CD14-positive monocyte (primary cell): ENCODE results near the gene NAA10. TPM values are rescaled to one million over a fixed set of nuclear protein-coding genes. Genes with fewer than 3 reads are reported as not detected.

Source experiments
- DNase-seq, 3 donors: peaks; one replicate each; pipeline ENCODE4 v3.0.0-alpha.2; 2011 to 2022
- H2AFZ ChIP-seq: 2 replicates; pipeline ENCODE4 v1.6.0; 2012; ENCODE audit warnings: mild to moderate bottlenecking, low read depth, low read length, inconsistent platforms; ENCODE audit not compliant: insufficient read depth, poor library complexity, severe bottlenecking
- H3K27ac ChIP-seq, 2 donors: 1 replicate in 1 of 2; 2 replicates in 1 of 2; pipeline ENCODE4 v1.5.1; 2012 to 2013; ENCODE audit warnings: low read length in 2 of 2, control low read depth in 1 of 2, inconsistent platforms in 1 of 2, low read depth in 1 of 2, mild to moderate bottlenecking in 1 of 2
- H3K27me3 ChIP-seq, 2 donors: one replicate each; pipeline versions ENCODE4 v1.6.0 to v1.6.1; 2011 to 2013; ENCODE audit warnings: low read length in 2 of 2; ENCODE audit not compliant: control insufficient read depth in 2 of 2, insufficient read depth in 2 of 2
- H3K36me3 ChIP-seq, 2 donors: replicated peaks in 1 of 2; 1 replicate in 1 of 2; 2 replicates in 1 of 2; pipeline versions ENCODE4 v1.5.1 to v1.6.1; 2012 to 2013; ENCODE audit warnings: low read length in 2 of 2, control low read depth in 1 of 2, inconsistent platforms in 1 of 2, mild to moderate bottlenecking in 1 of 2; ENCODE audit not compliant: insufficient read depth in 2 of 2, control insufficient read depth in 1 of 2
- H3K4me1 ChIP-seq, 2 donors: 1 replicate in 1 of 2; 2 replicates in 1 of 2; pipeline versions ENCODE4 v1.5.1 to v1.6.1; 2012 to 2013; ENCODE audit warnings: low read length in 2 of 2, control low read depth in 1 of 2, inconsistent platforms in 1 of 2, mild to moderate bottlenecking in 1 of 2, moderate library complexity in 1 of 2; ENCODE audit not compliant: insufficient read depth in 2 of 2, control insufficient read depth in 1 of 2
- H3K4me2 ChIP-seq: replicated peaks from 2 replicates; pipeline ENCODE3; 2012; ENCODE audit warnings: low read length, moderate library complexity, mild to moderate bottlenecking; ENCODE audit not compliant: poor library complexity, severe bottlenecking; ENCODE audit errors: extremely low read depth
- H3K4me3 ChIP-seq, 3 experiments: fragments of 200-600 bp in 1 of 3; sonication (generic) in 1 of 3; replicated peaks in 1 of 3; 1 replicate in 2 of 3; 2 replicates in 1 of 3; pipeline ENCODE4 v1.5.1; 2011 to 2013; ENCODE audit warnings: low read length in 3 of 3, mild to moderate bottlenecking in 3 of 3, control low read depth in 2 of 3, low read depth in 2 of 3, inconsistent platforms in 1 of 3, moderate library complexity in 1 of 3
- H3K79me2 ChIP-seq: 2 replicates; pipeline ENCODE4 v1.6.0; 2012; ENCODE audit warnings: mild to moderate bottlenecking, control low read depth, inconsistent platforms, low read length, moderate library complexity; ENCODE audit not compliant: insufficient read depth
- H3K9ac ChIP-seq: 2 replicates; pipeline ENCODE4 v1.6.0; 2017; ENCODE audit warnings: low read length, mild to moderate bottlenecking; ENCODE audit not compliant: insufficient read depth, poor library complexity, severe bottlenecking
- H3K9me3 ChIP-seq, 2 donors: replicated peaks in 1 of 2; 1 replicate in 1 of 2; 2 replicates in 1 of 2; pipeline versions ENCODE4 v1.5.1 to v1.6.1; 2012 to 2013; ENCODE audit warnings: low read length in 2 of 2, control low read depth in 1 of 2; ENCODE audit not compliant: control insufficient read depth in 1 of 2, insufficient read depth in 1 of 2
- H4K20me1 ChIP-seq: 2 replicates; pipeline ENCODE4 v1.6.0; 2012; ENCODE audit warnings: mild to moderate bottlenecking, low read length, control low read depth, moderate library complexity; ENCODE audit not compliant: insufficient read depth
- H3K27ac Mint-ChIP-seq, 7 donors: one replicate each; pipeline ENCODE4 v1.8.0; 2020; ENCODE audit warnings: mild to moderate bottlenecking in 7 of 7, mixed read lengths in 7 of 7, moderate library complexity in 6 of 7, inconsistent platforms in 2 of 7
- H3K27me3 Mint-ChIP-seq, 3 donors: one replicate each; pipeline ENCODE4 v1.8.0; 2021 to 2022; ENCODE audit warnings: low read depth in 3 of 3, mild to moderate bottlenecking in 3 of 3, mixed read lengths in 3 of 3, moderate library complexity in 3 of 3, inconsistent platforms in 1 of 3
- H3K36me3 Mint-ChIP-seq, 2 donors: one replicate each; pipeline ENCODE4 v1.8.0; 2020; ENCODE audit warnings: mixed read lengths in 2 of 2, inconsistent platforms in 1 of 2, mild to moderate bottlenecking in 1 of 2
- H3K4me1 Mint-ChIP-seq: one replicate; pipeline ENCODE4 v1.8.0; 2020; ENCODE audit warnings: mild to moderate bottlenecking, mixed read lengths
- H3K4me3 Mint-ChIP-seq, 2 donors: one replicate each; pipeline ENCODE4 v1.8.0; 2020; ENCODE audit warnings: mild to moderate bottlenecking in 2 of 2, mixed read lengths in 2 of 2, moderate library complexity in 1 of 2
- H3K9me3 Mint-ChIP-seq, 7 donors: one replicate each; pipeline ENCODE4 v1.8.0; 2020 to 2022; ENCODE audit warnings: mixed read lengths in 7 of 7, mild to moderate bottlenecking in 6 of 7, moderate library complexity in 6 of 7, inconsistent platforms in 2 of 7
- WGBS: methylation state at CpG from one replicate; pipeline ENCODE4 v1.1.5; 2013; ENCODE audit warnings: missing lambda C conversion rate; ENCODE audit not compliant: insufficient coverage; 5-methylcytosine and 5-hydroxymethylcytosine counted together
- intact Hi-C, 2 donors: fragments of 100-400 bp; cut with micrococcal nuclease; formaldehyde crosslinking; loops; one replicate each; pipeline versions ENCODE4 v1.15.0 to v1.15.1; 2023
- polyA plus RNA-seq, 3 donors: library from polyadenylated mRNA; depleted of rRNA in 1 of 3; unstranded in 2 of 3; stranded (reverse) in 1 of 3; fragments of 300-500 nt in 2 of 3; fragments of >200 nt in 1 of 3; fragmentation: Illumina TruSeq in 2 of 3; gene quantifications; 1 replicate in 2 of 3; 2 replicates in 1 of 3; pipeline ENCODE4 v1.2.3, GENCODE V29; 2012 to 2021
- TF ChIP-seq, protein P1 (sequence below): fragments of 200-600 bp; IDR thresholded peaks from one replicate; pipeline ENCODE4 v1.8.0; 2022; ENCODE audit warnings: antibody characterized with exemption, mild to moderate bottlenecking

NAA10 gene
- polyA plus RNA-seq, 3 donors, result 46.7 to 109 (median 47.9) TPM

DNA sequence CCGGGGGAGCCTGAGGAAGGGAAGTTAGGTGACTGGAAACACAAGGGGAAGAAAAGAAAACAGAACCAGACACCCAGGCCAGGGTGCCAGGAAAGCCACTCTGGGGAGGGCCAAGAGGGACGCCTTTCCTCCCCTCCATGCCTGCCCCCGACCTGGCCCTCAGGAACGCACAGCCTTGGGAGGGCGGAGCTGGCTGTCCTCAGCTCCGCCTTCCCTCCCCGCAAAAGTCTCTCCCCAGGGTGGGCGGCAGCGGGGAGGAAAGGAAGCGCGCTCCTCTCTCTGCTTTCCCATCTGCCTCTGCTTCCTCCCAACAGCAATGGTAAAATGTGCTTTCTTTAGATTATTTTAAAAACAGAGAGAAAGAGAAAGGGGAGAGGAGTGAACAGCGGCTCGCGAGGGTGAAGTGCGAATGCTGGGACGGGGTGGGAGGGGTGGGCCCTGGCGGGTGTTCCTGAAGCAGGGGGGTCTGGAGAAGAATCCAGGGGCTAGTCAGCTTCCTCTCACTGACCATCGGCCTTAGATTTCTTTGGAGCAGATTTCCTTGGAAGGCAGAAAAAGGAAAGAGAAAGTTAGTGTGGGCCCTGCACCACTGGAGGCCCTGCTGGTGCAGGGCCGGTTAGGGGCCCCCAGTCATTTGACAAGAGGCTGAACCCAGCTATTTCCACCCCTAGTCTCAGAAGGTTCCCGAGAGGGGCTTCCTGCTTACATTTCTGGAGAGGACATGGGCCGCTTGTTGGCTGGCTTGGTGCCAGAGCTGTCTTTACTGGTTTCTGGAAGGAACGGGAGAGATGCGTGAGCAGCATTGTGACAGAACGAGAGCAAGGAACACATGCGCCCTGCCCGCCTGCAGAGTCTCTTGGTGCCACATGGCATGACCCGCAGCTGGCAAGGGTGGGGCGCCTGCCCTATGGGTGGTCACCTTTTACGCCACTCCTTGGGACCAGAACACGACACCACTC, 14.3 kb upstream of the NAA10 start:
- Histone ChIP-seq H3K36me3 (peaks cover 47 to 56% of the 10 kb centered on the region in 2 donors), H3K4me1 (peaks cover 17 to 38% of the 10 kb centered on the region in 2 donors), H3K27ac (peak overlapping the region in 1 of 2 donors; percentile 16), H3K4me3 (no peak overlapping the region), H3K4me2 (no peak overlapping the region), H2AFZ (no peak overlapping the region), H3K9me3 (no peaks in the 10 kb centered on the region), H3K9ac (no peak overlapping the region), H3K79me2 (peaks cover 15% of the 10 kb centered on the region), H4K20me1 (peaks cover 74% of the 10 kb centered on the region), H3K27me3 (no peaks in the 10 kb centered on the region)
- no peak for DNase-seq
- Mint-ChIP-seq H3K27me3 (peaks cover 0 to 5% (median 0%) of the 10 kb centered on the region in 3 donors), H3K36me3 (peaks cover 29 to 58% of the 10 kb centered on the region in 2 donors), H3K4me3 (no peak overlapping the region), H3K27ac (peak overlapping the region in 3 of 7 donors; percentile 11 to 54 (median 30)), H3K9me3 (peaks cover 0 to 8% (median 0%) of the 10 kb centered on the region in 7 donors), H3K4me1 (peaks cover 18% of the 10 kb centered on the region)
- 7% methylated on average over 3 of the region's 30 CpGs for WGBS
- intact Hi-C loops, result no loop called here
- TF ChIP-seq, protein P1, sequence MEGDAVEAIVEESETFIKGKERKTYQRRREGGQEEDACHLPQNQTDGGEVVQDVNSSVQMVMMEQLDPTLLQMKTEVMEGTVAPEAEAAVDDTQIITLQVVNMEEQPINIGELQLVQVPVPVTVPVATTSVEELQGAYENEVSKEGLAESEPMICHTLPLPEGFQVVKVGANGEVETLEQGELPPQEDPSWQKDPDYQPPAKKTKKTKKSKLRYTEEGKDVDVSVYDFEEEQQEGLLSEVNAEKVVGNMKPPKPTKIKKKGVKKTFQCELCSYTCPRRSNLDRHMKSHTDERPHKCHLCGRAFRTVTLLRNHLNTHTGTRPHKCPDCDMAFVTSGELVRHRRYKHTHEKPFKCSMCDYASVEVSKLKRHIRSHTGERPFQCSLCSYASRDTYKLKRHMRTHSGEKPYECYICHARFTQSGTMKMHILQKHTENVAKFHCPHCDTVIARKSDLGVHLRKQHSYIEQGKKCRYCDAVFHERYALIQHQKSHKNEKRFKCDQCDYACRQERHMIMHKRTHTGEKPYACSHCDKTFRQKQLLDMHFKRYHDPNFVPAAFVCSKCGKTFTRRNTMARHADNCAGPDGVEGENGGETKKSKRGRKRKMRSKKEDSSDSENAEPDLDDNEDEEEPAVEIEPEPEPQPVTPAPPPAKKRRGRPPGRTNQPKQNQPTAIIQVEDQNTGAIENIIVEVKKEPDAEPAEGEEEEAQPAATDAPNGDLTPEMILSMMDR, result no peak

DNA sequence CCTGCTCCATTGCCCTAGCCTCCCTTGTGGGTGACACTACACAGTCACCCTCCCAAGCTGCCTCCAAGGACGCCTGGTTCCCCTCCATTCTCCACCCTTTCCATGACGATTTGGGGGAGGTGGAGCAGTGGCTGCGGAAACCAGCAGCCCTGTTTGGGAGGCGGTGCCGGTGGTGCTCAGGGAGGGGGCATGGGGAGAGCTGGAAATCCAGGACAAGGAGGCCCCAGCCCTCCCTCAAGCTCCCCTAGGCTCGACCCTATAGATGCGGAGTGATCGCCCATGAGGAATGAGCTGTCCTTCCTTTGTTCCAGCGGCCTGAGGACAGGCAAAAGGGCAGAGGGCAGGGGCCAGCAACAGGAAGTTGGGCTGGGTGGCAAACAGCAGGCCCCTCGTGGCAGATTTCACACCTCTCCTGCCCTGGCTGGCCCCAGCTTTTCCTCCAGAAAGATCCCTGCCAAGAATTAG, 13.2 kb upstream of the NAA10 start:
- Histone ChIP-seq H3K9me3 (no peaks in the 10 kb centered on the region), H3K9ac (no peak overlapping the region), H3K36me3 (peaks cover 44 to 46% of the 10 kb centered on the region in 2 donors), H4K20me1 (peaks cover 70% of the 10 kb centered on the region), H3K4me3 (no peak overlapping the region), H3K27ac (peak overlapping the region in 1 of 2 donors; percentile 12), H2AFZ (no peak overlapping the region), H3K79me2 (peaks cover 23% of the 10 kb centered on the region), H3K4me2 (no peak overlapping the region), H3K4me1 (peaks cover 28 to 48% of the 10 kb centered on the region in 2 donors), H3K27me3 (no peaks in the 10 kb centered on the region)
- intact Hi-C loops, result no loop called here
- Mint-ChIP-seq H3K27ac (peak overlapping the region in 1 of 7 donors; percentile 58), H3K4me3 (no peak overlapping the region), H3K27me3 (peaks cover 0 to 10% (median 0%) of the 10 kb centered on the region in 3 donors), H3K4me1 (peaks cover 26% of the 10 kb centered on the region), H3K36me3 (peaks cover 27 to 54% of the 10 kb centered on the region in 2 donors), H3K9me3 (peaks cover 0 to 8% (median 0%) of the 10 kb centered on the region in 7 donors)
- TF ChIP-seq, protein P1, result no peak
- DNase-seq, result no peak
- no CpG with 5 or more reads among the region's 10 CpGs for WGBS
